ENCODE data around the gene G6PD.

DNA sequence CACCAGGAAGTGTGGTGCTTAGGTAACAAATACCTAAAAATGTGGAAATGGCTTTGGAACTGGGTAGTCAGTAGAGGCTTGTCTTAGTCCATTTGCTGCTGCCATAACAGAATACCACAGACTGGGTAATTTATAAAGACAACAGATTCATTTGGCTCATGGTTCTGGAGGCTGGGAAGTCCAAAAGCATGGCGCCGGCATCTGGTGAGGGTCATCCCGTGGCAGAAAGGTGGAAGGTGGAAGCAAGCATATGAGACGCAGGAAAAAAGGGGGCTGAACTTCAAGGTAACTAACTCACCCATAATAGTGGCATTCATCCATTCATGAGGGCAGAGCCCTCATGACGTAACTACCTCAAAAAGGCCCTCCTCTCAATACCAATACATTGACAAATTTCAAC, 37.2 kb downstream of the G6PD start:
- TF ChIP-seq RAD21 (IDR thresholded peaks at IDR 0.05 in 1 of 2, conservative IDR thresholded peaks at IDR 0.05 in 1 of 2; ENCODE audit: low read depth in 2 of 2, low read length in 2 of 2) = no peak
- no peak for TF ChIP-seq YY1 (IDR thresholded peaks at IDR 0.05; ENCODE audit: low read depth, low read length)
- TF ChIP-seq SIN3A (conservative IDR thresholded peaks at IDR 0.05 in 1 of 2, IDR thresholded peaks at IDR 0.05 in 1 of 2; ENCODE audit: low read depth in 1 of 2, low read length in 2 of 2) = no peak
- no peak for TF ChIP-seq BRCA1 (IDR thresholded peaks at IDR 0.05; ENCODE audit: low read depth, low read length)
- TF ChIP-seq CTCF (IDR thresholded peaks at IDR 0.05; ENCODE audit: control extremely low read depth in 1 of 3, insufficient read depth in 1 of 3, low read depth in 1 of 3, low read length in 3 of 3) = no peak
- TF ChIP-seq MAX (IDR thresholded peaks at IDR 0.05) = no peak
- no peak for TF ChIP-seq POLR2AphosphoS5 (IDR thresholded peaks at IDR 0.05; ENCODE audit: low read depth, low read length)

Data from H1 (cell line).